Erythroblast (primary cell): ENCODE measurements around the gene KANK4.

ENCODE experiments used
- DNase-seq, 2 experiments: peaks; one replicate each; lab custom pipeline; 2025; lab: John Stamatoyannopoulos, UW
- GATA1 ChIP-seq: IDR thresholded peaks from 2 replicates; pipeline ENCODE4 v1.6.1; 2011; ENCODE audit warnings: low read depth, mild to moderate bottlenecking, control low read depth, low read length, moderate library complexity
- POLR2A ChIP-seq: IDR thresholded peaks from 2 replicates; pipeline ENCODE4 v1.6.1; 2011; ENCODE audit warnings: mild to moderate bottlenecking, low read length

Gene KANK4

DNA sequence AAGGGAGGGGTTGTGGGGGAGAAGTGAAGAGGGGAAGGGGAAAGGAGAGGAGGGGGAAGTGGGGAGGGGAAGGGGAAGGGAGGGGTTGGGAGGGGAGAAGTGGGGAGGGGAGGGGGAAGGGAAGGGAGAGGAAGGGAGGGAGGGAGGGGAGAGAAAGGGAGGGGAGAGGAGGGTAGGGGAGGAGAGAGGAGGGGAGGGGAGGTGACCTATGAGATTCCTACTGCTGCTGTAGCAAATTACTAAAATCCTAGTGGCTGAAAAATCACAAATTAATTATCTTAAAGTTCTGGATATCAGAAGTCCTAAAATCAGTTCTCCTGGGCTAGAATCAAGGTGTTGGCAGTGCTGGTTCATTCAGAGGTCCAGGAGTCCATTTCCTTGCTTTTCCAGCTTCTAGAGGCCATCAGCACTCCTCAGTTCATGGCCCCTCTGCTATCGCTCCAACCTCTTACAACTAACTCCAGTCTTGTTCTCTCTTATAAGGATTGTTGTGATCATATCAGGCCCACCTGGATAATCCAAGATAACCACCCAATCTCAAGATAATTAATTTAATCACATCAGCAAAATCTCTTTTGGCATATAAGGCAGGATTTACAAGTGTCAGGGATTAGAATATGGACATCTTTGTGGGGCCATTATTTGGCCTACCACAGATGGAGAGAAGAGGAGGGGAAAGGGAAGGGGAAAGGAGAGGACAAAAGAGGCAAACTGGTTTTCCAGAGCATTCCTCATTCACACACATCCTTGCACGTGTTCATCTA is 30.4 kb upstream of the KANK4 start:
- no peak for DNase-seq
- TF ChIP-seq GATA1: no peak
- no peak for TF ChIP-seq POLR2A

DNA sequence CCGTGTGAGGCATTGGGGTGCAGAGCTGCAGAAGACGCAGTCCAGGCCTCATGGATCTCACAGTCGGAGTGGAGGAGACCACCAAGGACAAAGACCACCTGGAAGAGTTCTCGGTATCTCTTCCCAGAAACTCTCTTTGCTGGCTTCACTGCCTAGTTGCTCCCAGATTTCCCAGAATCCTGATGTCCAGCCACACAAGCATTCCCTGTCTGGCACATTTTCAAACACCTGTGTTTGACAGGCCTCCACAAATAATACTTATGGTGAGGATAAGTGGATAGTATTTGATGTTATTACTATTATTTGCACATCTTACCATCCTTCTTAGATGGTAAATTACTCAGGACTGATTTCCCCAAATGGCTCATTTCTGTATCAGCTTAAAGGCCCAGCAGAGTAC is 27.7 kb upstream of the KANK4 start:
- TF ChIP-seq GATA1 (no peak), POLR2A (no peak)
- DNase-seq: no peak

DNA sequence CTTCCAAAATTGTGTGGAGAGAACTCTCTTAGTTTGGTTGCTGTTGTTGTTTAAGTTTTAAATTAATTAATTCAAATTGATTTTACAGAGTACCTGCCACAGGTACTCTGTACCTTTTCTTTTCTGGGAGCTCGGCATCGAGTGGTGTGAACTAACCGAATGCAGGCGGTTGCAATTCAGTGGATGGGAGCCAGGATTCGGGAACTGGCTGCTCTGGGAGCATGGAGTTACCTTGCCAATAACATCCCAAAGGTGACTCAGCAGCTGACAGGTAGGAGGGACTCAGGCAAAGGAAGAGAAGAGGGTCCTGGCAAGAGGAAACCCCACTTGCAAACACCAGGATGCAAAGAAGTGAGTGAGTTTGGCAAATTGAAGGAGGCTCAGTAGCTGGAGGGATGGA is 24.7 kb upstream of the KANK4 start:
- TF ChIP-seq GATA1 (no peak), POLR2A (no peak)
- DNase-seq: no peak

DNA sequence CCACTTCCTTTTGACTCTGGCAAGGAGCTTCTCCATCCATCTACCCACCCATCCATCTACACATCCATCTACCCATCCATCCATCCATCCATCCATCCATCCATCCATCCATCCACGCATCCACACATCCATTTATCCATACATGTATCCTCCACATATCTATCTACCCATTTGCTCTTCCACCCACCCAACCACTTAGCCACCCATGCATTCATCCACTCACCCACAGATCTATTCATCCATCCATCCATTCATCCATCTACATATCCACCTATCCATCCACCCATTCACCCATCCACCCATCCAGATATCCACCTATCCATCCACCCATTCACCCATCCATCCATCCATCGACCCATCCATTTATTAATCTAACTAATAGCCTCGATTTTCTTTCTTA is 23.0 kb upstream of the KANK4 start:
- TF ChIP-seq POLR2A: no peak
- TF ChIP-seq GATA1: no peak
- DNase-seq: no peak

DNA sequence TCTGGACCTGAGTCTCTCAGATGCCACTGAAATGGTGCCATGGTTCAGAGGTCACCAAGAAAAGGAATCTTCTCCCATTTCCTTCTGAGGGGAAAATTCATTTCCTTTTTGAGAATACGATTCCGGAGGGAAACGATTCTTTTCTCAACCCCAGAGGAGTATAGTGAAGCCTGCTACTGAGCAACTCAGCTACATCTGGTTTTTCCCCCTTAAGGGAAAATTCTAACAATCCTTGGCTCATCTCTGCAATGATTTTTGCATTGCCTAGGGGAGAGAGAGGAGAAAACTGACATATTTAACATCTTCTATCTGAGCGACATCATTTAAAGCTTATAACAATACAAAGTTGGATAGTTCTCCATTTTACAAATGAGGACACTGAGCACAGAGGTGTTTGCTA is 22.4 kb upstream of the KANK4 start:
- DNase-seq: no peak

DNA sequence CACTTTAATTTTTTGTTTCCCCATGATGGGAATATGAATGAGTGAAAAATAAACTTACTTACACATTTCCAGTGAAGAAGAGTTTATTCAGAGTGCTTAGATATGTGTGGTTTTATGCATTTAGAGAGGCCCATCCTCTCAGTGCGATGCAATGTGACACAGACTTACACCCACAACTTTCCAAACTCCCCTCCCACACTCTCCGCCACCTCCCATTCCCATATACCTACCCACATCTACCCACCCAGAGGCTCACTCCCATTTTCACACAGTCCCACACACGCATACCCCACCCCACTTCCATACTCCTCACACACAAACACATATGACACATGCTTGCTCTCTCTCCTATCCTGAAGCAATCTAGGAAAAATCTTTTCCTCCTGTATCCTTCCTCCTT is 21.9 kb upstream of the KANK4 start:
- DNase-seq: no peak
- TF ChIP-seq POLR2A: no peak
- no peak for TF ChIP-seq GATA1

More for the DNA sequence above, 22.4 kb upstream of the KANK4 start:
- TF ChIP-seq POLR2A (no peak), GATA1 (no peak)

DNA sequence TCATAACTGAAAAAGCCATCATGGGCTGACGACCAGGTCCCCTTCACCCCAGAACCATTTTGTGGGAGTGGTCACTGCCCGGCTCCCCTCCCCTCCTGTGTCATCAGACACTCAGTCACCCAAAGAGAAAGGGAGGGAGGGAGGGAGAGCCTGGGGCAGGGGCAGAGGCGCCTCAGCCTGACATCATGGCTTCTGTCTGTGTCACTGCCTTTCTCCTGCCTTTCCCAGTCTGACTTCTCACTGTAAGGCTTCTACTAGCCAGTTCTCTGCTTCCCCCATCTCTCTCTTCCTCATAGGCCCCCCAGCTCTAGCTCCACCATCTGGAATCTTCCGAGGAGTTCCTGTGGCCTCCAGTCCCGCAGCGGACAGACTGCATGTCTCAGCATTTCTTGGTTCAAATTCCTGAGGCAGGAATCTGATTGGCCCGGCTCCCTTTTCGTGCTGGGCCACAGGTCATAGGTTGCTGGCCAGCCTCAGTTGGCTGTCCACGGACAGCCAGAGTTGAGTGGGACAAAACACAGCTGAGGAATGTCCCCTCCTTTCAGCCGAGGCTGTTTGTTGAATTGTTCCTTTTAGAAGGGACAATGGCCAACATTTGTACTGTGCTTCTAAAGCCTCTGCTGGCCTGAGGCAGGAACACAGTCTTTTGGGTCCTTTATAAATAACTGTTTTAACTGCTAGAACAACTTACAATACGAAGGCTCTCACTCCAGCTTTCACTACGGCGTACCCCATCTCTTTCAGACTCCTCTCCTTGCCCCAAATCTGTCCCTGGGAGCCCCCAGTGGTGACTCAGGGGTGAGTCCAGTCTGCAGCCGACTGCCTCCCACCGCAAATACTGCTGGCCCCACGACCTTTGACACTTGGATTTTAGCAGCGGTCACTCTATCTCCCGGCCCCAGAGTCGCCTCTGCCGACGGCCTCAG is 18.7 kb upstream of the KANK4 start:
- DNase-seq: no peak
- TF ChIP-seq POLR2A (no peak), GATA1 (no peak)

DNA sequence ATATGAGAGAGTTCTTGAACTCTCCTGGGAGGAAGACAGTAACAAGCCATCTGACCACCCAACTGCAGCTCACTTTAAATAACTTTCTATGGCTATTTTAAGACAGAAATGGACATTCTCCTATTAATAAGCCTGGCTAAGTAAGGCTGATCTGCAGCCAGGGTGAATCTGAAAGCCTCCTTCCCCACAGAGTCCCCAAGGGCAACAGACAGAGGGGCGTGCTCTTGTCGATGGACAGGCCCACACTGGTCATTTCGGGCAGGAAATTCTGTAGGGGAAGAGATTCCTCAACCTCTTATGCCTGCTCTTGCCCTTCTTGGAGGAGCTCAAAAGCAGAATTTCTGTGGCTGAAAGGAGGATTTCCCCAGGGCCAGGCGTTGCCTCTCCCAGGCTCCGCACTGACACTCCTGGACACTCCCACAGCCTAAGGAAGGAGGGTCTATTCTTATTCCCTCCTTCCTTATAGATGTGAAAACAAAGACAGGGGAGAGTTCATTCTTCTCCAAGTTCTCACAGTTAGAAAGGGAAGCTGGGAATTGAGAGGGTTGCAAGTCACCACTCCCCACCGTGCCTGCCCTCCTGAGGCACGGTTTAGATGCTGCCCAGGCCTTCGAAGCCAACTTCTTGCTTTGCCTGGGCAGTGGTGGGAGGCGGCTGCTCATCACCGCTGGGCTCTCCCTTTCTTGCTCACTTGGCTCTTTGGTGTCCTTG is 17.9 kb upstream of the KANK4 start:
- TF ChIP-seq GATA1 (no peak), POLR2A (no peak)
- DNase-seq: no peak

DNA sequence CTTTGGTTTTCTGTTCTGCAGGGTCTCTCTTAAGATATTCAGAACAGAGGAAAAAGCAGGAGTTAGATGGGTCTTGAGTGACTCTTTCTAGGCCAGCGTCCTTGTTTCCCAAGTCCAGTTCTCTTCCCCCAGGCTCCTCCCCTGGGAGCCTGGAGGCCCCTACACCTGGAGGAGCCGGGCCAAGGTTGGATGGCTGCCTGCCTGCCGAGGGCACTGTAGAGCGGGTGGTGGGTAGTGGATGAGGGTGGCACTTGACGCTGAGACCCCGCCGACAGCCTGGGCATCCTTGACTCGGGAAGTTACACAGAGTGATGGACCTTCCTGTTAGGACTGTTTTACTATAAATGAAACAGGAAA is 17.4 kb upstream of the KANK4 start:
- no peak for TF ChIP-seq GATA1
- TF ChIP-seq POLR2A: no peak
- no peak for DNase-seq

DNA sequence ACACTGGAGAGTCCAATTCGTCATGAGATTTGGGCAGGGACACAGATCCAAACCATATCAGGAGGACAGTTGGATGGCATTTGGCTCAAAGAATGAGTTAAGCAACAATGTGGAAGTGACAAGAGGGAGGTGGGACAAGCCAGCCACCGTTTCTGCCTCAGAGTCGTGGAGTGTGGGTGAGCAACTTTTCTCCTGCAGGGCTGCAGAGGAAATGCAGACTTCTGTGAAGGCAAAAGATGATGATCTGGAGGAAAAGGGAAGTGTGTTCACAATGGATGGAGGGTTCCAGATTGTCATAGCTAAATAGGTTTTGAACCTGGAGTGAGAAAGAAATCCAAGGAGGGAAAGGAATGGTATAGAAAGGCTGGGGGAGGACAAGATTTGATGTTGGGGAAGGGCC is 16.4 kb upstream of the KANK4 start:
- TF ChIP-seq GATA1 (no peak), POLR2A (no peak)

DNA sequence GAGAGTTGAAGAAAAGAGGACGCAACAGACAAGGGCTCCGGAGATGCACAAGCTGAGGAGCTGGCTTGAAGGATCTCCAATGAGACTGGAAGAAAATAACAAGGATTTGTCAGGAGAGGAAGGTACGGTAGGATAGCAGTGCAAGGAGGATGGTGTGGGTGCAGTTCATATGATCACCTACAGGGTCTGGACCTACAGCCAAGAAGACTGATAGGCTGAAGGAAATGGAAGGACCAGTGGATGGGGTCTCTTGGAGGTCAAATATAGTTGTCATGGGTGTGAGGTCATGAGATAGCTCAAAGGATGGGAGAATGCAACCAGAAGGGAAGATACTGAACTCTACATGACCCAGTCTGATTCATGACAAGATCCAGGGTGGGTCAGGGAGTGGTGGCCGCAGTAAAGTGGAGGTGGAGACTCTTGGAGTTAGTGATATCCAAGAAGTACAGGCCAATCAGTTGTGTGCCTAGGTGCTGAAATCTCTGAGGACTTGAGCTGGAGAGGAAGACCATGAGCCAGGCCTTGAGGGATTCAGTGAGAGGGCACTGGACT is 15.3 kb upstream of the KANK4 start:
- DNase-seq: no peak
- TF ChIP-seq POLR2A (no peak), GATA1 (no peak)

More for the DNA sequence above, 16.4 kb upstream of the KANK4 start:
- DNase-seq: no peak

DNA sequence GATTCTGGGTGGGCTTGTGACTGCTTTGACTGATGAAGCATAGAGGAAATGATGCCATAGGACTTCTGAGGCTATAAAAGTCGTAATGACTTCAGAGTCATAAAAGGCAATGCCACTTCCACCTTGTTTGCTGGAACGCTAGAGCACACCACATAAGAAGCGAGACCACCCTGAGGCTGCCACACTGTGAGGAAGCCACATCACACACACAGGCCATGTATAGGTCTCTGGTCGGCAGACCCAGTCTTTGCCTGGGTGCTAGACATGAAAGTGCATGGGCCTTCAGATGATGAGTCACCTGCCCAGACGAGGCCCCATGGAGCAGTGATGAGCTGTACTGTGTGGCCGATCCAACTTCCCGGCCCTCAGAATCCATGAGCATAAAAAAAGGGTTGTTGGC is 14.2 kb upstream of the KANK4 start:
- no peak for DNase-seq
- TF ChIP-seq GATA1 (no peak), POLR2A (no peak)

DNA sequence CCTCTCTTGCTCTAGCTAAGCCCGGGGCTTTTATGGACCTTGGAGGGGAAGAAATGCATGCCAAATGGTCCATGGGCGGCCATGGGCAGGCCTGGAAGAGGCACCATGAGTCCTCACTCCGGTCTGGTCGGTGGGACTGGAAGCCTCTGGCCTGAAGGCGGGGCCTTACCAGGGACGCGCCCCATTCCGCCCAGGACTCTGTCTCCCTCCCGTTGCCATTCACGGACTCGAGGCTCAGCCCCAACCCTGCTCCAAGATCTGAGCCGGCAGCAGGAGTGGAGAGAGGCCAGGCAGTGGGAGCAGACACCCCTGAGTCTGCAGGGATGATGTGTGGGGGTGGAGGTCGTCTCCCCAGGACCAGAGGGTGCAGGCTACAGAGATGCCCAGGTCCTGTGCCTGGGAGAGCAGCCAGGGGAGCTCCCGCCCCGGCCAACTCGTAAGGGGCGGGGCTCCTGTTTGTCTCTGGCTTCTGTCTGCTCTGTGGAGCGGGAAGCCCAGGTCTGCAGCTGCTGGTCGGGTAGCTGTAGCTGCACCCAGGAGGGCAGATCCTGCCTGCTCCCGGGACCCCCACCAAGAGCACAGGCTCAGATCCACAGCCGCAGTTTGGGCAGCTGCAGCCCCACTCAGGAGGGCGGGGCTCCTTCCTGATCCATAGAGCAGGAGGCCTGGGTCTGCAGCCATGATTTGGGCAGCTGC is 8.3 kb upstream of the KANK4 start:
- DNase-seq: no peak
- TF ChIP-seq POLR2A (no peak), GATA1 (no peak)
